COLO829 (cell line): ENCODE measurements around the gene LRRC23.
"Not testable (repeated sequence)": the region's sequence is repeated elsewhere in the genome, so short reads cannot be mapped to it uniquely, and the experiment has no call there.

Experiments used
- DNase-seq: peaks from one replicate; pipeline ENCODE4 v3.0.0; 2012; ENCODE audit warnings: low spot score

Gene LRRC23

GRCh38 chr12:6872073-6873048 lies 32.3 kb upstream of the LRRC23 start:
- DNase-seq, result peak; percentile 66

- peak; percentile 92 for DNase-seq
Measured at GRCh38 chr12:6873094-6874014, 31.3 kb upstream of the LRRC23 start, which contains the start of gene SPSB2. SPSB2 (minus strand) TSS chr12:6873303; CDS start chr12:6872901, 402 bp downstream.

DNA sequence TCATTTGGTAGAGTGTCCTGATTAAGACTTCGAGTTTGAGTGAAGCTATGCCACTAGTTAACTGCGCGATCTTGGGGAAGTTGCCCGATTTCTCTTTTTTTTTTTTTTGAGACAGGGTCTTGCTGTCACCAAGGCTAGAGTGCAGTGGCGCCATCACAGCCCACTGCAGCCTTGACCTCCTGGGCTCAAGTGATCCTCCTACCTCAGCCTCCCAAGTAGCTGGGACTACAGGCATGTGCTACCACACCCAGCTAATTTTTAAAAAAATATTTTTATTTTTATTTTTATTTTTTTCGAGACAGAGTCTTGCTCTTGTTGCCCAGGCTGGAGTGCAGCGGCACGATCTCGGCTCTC lies 30.6 kb upstream of the LRRC23 start:
- DNase-seq, result not testable (repeated sequence)

DNA sequence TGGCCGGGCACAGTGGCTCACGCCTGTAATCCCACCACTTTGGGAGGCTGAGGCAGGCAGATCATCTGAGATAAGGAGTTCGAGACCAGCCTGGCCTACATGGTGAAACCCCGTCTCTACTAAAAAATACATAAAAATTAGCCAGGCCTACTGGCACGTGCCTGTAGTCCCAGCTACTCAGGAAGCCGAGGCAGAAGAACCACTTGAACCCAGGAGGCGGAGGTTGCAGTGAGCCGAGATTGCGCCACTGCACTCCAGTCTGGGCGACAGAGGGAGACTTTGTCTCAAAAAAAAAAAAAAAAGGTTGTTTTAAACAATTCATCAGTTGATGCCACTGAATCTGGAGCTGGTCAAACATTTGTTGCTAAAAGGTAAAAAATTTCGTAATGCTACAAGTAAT lies 24.8 kb upstream of the LRRC23 start:
- not testable (repeated sequence) for DNase-seq

- no peak for DNase-seq
Measured at GRCh38 chr12:6883252-6883651, 21.4 kb upstream of the LRRC23 start.

- DNase-seq, result no peak
Measured at GRCh38 chr12:6883683-6884082, 20.9 kb upstream of the LRRC23 start.

- DNase-seq, result no peak
Measured at GRCh38 chr12:6884539-6884938, 20.1 kb upstream of the LRRC23 start.

- DNase-seq, result not testable (repeated sequence)
Measured at GRCh38 chr12:6886206-6886999, 18.2 kb upstream of the LRRC23 start.

GRCh38 chr12:6887460-6887859 lies 17.2 kb upstream of the LRRC23 start:
- DNase-seq, result no peak

- no peak for DNase-seq
Measured at GRCh38 chr12:6888360-6888759, 16.3 kb upstream of the LRRC23 start.

- DNase-seq, result not testable (repeated sequence)
Measured at GRCh38 chr12:6888794-6889193, 15.8 kb upstream of the LRRC23 start.

DNA sequence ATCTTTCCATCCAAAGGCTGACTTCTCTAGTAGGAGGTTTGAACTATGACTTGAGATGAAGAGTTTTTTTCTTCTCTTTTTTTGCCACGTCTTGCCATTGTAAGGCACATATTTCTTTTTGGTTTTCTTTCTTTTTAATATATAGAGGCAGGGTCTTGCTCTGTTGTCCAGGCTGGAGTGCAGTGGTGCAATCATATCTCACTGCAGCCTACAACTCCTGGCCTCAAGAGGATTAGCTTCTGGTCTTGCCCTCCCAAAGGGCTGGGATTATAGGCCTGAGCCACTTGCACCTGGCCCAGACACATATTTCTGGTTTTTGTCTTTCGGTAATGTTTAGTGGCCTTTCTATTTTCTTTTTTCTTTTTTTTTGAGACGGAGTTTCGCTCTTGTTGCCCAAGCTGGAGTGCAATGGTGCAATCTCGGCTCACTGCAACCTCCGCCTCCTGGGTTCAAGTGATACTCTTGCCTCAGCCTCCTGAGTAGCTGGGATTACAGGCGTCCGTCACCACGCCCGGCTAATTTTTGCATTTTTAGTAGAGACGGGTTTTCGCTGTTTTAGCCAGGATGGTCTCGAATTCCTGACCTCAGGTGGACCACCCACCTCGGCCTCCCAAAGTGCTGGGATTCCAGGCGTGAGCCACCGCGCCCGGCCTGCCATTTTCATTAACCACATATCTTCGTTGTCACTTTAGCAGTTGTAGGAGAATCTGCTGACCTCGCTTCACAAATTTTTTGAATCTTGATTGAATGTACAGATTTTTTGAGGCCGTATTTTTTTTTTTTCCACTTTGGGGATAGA lies 14.6 kb upstream of the LRRC23 start:
- not testable (repeated sequence) for DNase-seq

DNA sequence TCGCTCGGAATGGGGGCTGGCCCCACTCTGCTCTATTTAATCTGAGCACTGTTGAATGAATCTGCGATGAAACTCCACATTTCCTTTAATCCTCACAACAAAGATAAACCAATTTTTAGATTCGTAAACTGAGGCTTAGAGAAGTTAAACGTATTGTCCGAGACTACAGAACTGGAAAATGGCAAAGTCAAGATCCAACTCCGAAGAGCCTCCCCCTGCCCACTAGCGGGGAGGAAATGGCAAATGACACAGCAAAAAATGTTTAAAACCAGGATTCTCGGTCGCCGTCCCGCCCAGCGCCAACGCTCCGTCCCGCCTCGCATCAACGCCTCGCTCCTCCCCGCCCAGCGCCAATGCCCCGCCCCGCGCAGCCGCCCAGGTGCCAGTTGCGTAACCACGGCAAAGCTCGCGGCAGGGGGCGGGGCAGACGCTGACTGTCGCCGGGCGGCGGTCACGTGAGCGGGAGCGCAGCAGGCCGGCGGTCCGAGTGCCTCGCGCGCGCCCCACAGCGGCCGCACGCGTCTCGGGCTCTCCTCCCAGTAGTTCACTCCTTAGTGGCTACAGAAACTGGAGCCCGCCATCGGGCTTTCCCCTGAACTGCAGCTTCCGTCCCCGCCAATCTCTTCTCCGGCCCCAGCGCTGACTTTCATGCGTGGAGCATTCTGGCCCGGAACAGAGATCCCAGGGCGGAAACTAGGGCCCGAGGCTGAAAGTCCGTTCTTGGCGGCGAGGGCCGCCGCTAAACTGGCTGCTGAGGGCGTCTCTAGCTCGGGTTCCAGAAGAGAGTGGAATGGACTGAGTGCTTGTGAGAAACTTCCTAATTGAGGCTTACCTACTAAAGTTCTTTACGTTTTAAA lies 13.6 kb upstream of the LRRC23 start:
- peak; percentile 94 for DNase-seq

DNA sequence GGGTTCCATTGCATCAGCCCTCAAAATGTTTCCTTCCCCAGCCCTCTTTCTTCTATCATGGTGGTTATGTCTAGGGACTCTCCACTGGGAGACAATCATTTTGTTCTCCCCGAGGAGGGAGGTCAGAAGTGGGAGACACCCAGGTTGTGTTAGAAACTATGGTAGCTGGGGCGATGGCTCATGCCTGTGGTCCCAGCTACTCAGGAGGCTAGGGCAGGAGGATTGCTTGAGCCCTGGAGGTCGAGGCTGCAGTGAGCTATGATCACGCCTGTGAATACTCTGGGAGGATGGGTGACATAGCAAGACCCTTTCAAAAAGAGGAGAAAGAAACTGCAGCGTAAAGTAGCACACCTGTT lies 13.0 kb upstream of the LRRC23 start:
- no peak for DNase-seq

- DNase-seq, result not testable (repeated sequence)
Measured at GRCh38 chr12:6892683-6893082, 11.9 kb upstream of the LRRC23 start.

GRCh38 chr12:6894321-6894720 lies 10.3 kb upstream of the LRRC23 start:
- DNase-seq, result no peak

- DNase-seq, result no peak
Measured at GRCh38 chr12:6896846-6897435, 7.7 kb upstream of the LRRC23 start.

DNA sequence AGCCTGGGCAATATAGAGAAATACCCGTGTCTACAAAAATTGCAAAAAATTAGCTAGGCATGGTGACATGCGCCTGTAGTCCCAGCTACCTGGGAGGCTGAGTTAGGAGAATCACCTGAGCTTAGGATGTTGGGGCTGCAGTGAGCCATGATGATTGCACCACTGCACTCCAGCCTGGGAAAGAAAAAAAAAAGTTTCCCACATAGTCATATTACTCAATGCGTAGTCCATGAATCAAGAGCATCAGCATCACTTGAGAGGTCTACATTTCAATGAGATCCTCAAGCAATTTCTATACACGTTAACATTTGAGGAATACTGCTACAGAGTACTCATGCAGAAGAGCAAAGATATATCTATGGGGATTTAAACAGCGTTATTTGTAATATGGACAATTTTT lies 5.2 kb upstream of the LRRC23 start:
- no peak for DNase-seq

GRCh38 chr12:6899837-6900519 lies 4.6 kb upstream of the LRRC23 start:
- no peak for DNase-seq
